Loucy (cell line): ENCODE data around the gene RNF182.

Experiments used
- EZH2phosphoT487 ChIP-seq: fragments of 200-600 bp; IDR thresholded peaks from 2 replicates; pipeline ENCODE4 v1.6.1; 2018; ENCODE audit warnings: antibody characterized with exemption, mild to moderate bottlenecking, moderate library complexity, borderline replicate concordance
- TF ChIP-seq, protein P1 (sequence below): fragments of 200-600 bp; sonication (generic); conservative IDR thresholded peaks from 2 replicates; pipeline ENCODE4 v1.5.1; 2014; ENCODE audit warnings: mild to moderate bottlenecking, antibody characterized with exemption, low read length

- TF ChIP-seq, protein P1, sequence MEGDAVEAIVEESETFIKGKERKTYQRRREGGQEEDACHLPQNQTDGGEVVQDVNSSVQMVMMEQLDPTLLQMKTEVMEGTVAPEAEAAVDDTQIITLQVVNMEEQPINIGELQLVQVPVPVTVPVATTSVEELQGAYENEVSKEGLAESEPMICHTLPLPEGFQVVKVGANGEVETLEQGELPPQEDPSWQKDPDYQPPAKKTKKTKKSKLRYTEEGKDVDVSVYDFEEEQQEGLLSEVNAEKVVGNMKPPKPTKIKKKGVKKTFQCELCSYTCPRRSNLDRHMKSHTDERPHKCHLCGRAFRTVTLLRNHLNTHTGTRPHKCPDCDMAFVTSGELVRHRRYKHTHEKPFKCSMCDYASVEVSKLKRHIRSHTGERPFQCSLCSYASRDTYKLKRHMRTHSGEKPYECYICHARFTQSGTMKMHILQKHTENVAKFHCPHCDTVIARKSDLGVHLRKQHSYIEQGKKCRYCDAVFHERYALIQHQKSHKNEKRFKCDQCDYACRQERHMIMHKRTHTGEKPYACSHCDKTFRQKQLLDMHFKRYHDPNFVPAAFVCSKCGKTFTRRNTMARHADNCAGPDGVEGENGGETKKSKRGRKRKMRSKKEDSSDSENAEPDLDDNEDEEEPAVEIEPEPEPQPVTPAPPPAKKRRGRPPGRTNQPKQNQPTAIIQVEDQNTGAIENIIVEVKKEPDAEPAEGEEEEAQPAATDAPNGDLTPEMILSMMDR, result no peak
- TF ChIP-seq EZH2phosphoT487, result no peak
These were observed 19.2 kb downstream of the RNF182 start for GRCh38 chr6:13943943-13944342.
